K562 (cell line): ENCODE measurements around the gene CLDN2. TPM values are rescaled to one million over a fixed set of nuclear protein-coding genes. Genes with fewer than 3 reads are reported as not detected.

Experiments used
- ATAC-seq: fragments of 200-7000 bp; cut with Tn5 transposase; 3 replicates; pipeline ENCODE4 v1.9.1; 2020; ENCODE audit warnings: moderate library complexity
- BruUV-seq: library from RNA; stranded (reverse); fragments of 400-500 nt; replicated peaks from 2 replicates; lab custom pipeline; 2021; lab: Mats Ljungman, UMichigan
- CTCF ChIA-PET: fragments of 300-600 bp; formaldehyde crosslinking; extraction: SDS; loops from one replicate; lab custom pipeline; 2021; ENCODE audit warnings: low intra/inter-chr PET ratio; lab: Yijun Ruan, JAX
- POLR2A ChIA-PET: fragments of 300-600, 350-650 bp; sonication (Branson Sonifier 250); formaldehyde crosslinking; extraction: SDS; loops from one replicate; lab custom pipeline; 2021; ENCODE audit warnings: antibody characterized with exemption, inconsistent platforms; lab: Yijun Ruan, JAX
- DNase-seq, 4 experiments: peaks; one replicate each; pipeline versions ENCODE4 v3.0.0 to v3.0.0-alpha.2; 2011 to 2018; ENCODE audit warnings: low spot score in 3 of 4, mixed read lengths in 3 of 4; ENCODE audit errors: extremely low read depth in 1 of 4
- FAIRE-seq: peaks from 2 replicates; lab custom pipeline; 2011; peaks lifted over from hg19 to GRCh38; lab: Jason Lieb, UNC
- H2AFZ ChIP-seq: 2 replicates; pipeline ENCODE4 v1.6.0; 2011; ENCODE audit warnings: low read depth, low read length, control low read depth, inconsistent platforms
- H3K27ac ChIP-seq: fragments of 200-600 bp; 3 replicates; pipeline ENCODE4 v1.8.0; 2011; ENCODE audit warnings: low read depth, mild to moderate bottlenecking, control low read depth, inconsistent platforms, low read length, moderate library complexity, mixed read lengths; ENCODE audit errors: extremely low read depth
- H3K27me3 ChIP-seq, 2 experiments: fragments of 300-600 bp in 1 of 2; 2 replicates in 1 of 2; 3 replicates in 1 of 2; pipeline versions ENCODE4 v1.6.0 to v1.8.0; 2011; ENCODE audit warnings: inconsistent platforms in 2 of 2, low read length in 2 of 2, mild to moderate bottlenecking in 1 of 2, mixed read lengths in 1 of 2, moderate library complexity in 1 of 2; ENCODE audit not compliant: control insufficient read depth in 2 of 2, insufficient read depth in 2 of 2
- H3K36me3 ChIP-seq: fragments of 300-600 bp; 3 replicates; pipeline ENCODE4 v1.8.0; 2011; ENCODE audit warnings: mild to moderate bottlenecking, low read length, inconsistent platforms; ENCODE audit not compliant: control insufficient read depth, insufficient read depth
- H3K4me1 ChIP-seq, 2 experiments: fragments of 200-600 bp in 1 of 2; replicated peaks in 1 of 2; 2 replicates in 1 of 2; 3 replicates in 1 of 2; pipeline versions ENCODE4 v1.5.1 to v1.8.0; 2011; ENCODE audit warnings: inconsistent platforms in 2 of 2, low read length in 2 of 2, mild to moderate bottlenecking in 1 of 2, mixed read lengths in 1 of 2, moderate library complexity in 1 of 2; ENCODE audit not compliant: control insufficient read depth in 2 of 2, insufficient read depth in 2 of 2
- H3K4me2 ChIP-seq: 2 replicates; pipeline ENCODE4 v1.6.1; 2011; ENCODE audit warnings: low read length, control low read depth, inconsistent platforms, mixed read lengths; ENCODE audit not compliant: insufficient read depth
- H3K4me3 ChIP-seq: fragments of 200-600 bp; sonication (generic), shearing (Covaris generic); 2 replicates; pipeline ENCODE4 v1.5.1; 2016; ENCODE audit warnings: control low read depth, inconsistent platforms
- H3K79me2 ChIP-seq: fragments of 200-600 bp; 3 replicates; pipeline ENCODE4 v1.8.0; 2011; ENCODE audit warnings: low read length, inconsistent platforms; ENCODE audit not compliant: control insufficient read depth, insufficient read depth
- H3K9ac ChIP-seq, 2 experiments: 2 replicates each; pipeline versions ENCODE4 v1.6.0 to v1.6.1; 2011; ENCODE audit warnings: low read depth in 2 of 2, low read length in 2 of 2, control low read depth in 1 of 2, inconsistent platforms in 1 of 2, mild to moderate bottlenecking in 1 of 2, mixed read lengths in 1 of 2; ENCODE audit not compliant: insufficient read depth in 1 of 2
- H3K9me1 ChIP-seq: one replicate; pipeline ENCODE4 v1.6.0; 2011; ENCODE audit warnings: inconsistent platforms, mild to moderate bottlenecking, low read length, moderate library complexity; ENCODE audit not compliant: control insufficient read depth, insufficient read depth
- H3K9me3 ChIP-seq: replicated peaks from 2 replicates; pipeline ENCODE4 v1.5.1; 2011; ENCODE audit warnings: low read depth, low read length, inconsistent platforms; ENCODE audit not compliant: control insufficient read depth, insufficient read depth
- H4K20me1 ChIP-seq: replicated peaks from 2 replicates; pipeline ENCODE4 v1.6.1; 2011; ENCODE audit warnings: low read length, inconsistent platforms, mixed read lengths; ENCODE audit not compliant: control insufficient read depth, insufficient read depth
- BRCA1 ChIP-seq, 2 experiments: fragments of 450-650 bp in 1 of 2; sonication (generic) in 1 of 2; formaldehyde crosslinking in 1 of 2; IDR thresholded peaks; 2 replicates each; pipeline versions ENCODE4 v1.5.0 to v1.6.1; 2017 to 2020; ENCODE audit warnings: mild to moderate bottlenecking in 1 of 2, missing genetic modification reagents in 1 of 2
- CBFA2T2 ChIP-seq: fragments of 450-650 bp; conservative IDR thresholded peaks from 2 replicates; pipeline ENCODE4 v1.6.1; 2017; ENCODE audit warnings: mild to moderate bottlenecking
- DLX4 ChIP-seq: fragments of 250-450 bp; sonication (Bioruptor Pico); IDR thresholded peaks from 2 replicates; pipeline ENCODE4 v1.6.1; 2021; ENCODE audit warnings: mild to moderate bottlenecking
- ESRRB ChIP-seq: fragments of 250-450 bp; sonication (Bioruptor Pico); IDR thresholded peaks from 2 replicates; pipeline ENCODE4 v1.5.0; 2020; ENCODE audit warnings: mild to moderate bottlenecking, moderate library complexity, borderline replicate concordance
- GATAD2B ChIP-seq: fragments of 450-650 bp; IDR thresholded peaks from 2 replicates; pipeline ENCODE4 v1.6.1; 2017; ENCODE audit warnings: mild to moderate bottlenecking, borderline replicate concordance
- HDAC6 ChIP-seq: IDR thresholded peaks from 2 replicates; pipeline ENCODE4 v1.6.1; 2012; ENCODE audit warnings: low read depth, mild to moderate bottlenecking, control low read depth, inconsistent platforms, low read length, moderate library complexity
- HMG20A ChIP-seq: fragments of 450-650 bp; formaldehyde crosslinking; conservative IDR thresholded peaks from 2 replicates; pipeline ENCODE4 v1.4.0; 2020; ENCODE audit warnings: mild to moderate bottlenecking, mixed read lengths
- JUNB ChIP-seq: fragments of 450-650 bp; formaldehyde crosslinking; conservative IDR thresholded peaks from 2 replicates; pipeline ENCODE4 v1.4.0; 2020; ENCODE audit warnings: mild to moderate bottlenecking
- KLF13 ChIP-seq: fragments of 450-650 bp; IDR thresholded peaks from 2 replicates; pipeline ENCODE4 v1.6.1; 2016; ENCODE audit warnings: missing genetic modification characterization, low read depth, mild to moderate bottlenecking, missing compliant biosample characterization, moderate library complexity, borderline replicate concordance
- L3MBTL2 ChIP-seq: fragments of 450-650 bp; IDR thresholded peaks from 2 replicates; pipeline ENCODE4 v1.6.1; 2016; ENCODE audit warnings: mild to moderate bottlenecking, moderate library complexity
- MAFK ChIP-seq: IDR thresholded peaks from 2 replicates; pipeline ENCODE4 v1.6.1; 2011; ENCODE audit warnings: low read length, improper control_type of control experiment
- NFATC3 ChIP-seq: fragments of 450-650 bp; IDR thresholded peaks from 2 replicates; pipeline ENCODE4 v1.6.1; 2017; ENCODE audit warnings: mild to moderate bottlenecking
- RBM39 ChIP-seq: fragments of 200-400 bp; formaldehyde crosslinking; optimal IDR thresholded peaks from 2 replicates; pipeline ENCODE3; 2018; ENCODE audit warnings: low read depth, low read length
- RCOR1 ChIP-seq, 2 experiments: IDR thresholded peaks; 2 replicates each; pipeline ENCODE4 v1.6.1; 2012; ENCODE audit warnings: low read depth in 2 of 2, low read length in 2 of 2, borderline replicate concordance in 1 of 2, improper control_type of control experiment in 1 of 2
- ZNF175 ChIP-seq: fragments of 200-800 bp; sonication (Bioruptor generic); IDR thresholded peaks from 2 replicates; pipeline ENCODE4 v1.6.1; 2016; ENCODE audit warnings: low read depth, mild to moderate bottlenecking, missing genetic modification characterization, missing compliant biosample characterization
- ZNF436 ChIP-seq: fragments of 250-450, 450-650 bp; sonication (Bioruptor Pico); formaldehyde crosslinking; IDR thresholded peaks from 2 replicates; pipeline ENCODE4 v1.7.0; 2020; ENCODE audit warnings: mild to moderate bottlenecking
- ZNF583 ChIP-seq: fragments of 250-450 bp; sonication (Bioruptor Pico); IDR thresholded peaks from 2 replicates; pipeline ENCODE4 v1.4.0; 2020
- ZNF695 ChIP-seq: fragments of 450-650 bp; formaldehyde crosslinking; IDR thresholded peaks from 2 replicates; pipeline ENCODE4 v1.4.0; 2020; ENCODE audit warnings: mild to moderate bottlenecking, moderate library complexity
- ZNF778 ChIP-seq: fragments of 450-650 bp; formaldehyde crosslinking; IDR thresholded peaks from 2 replicates; pipeline ENCODE4 v1.4.0; 2020; ENCODE audit warnings: mild to moderate bottlenecking, moderate library complexity
- WGBS: fragments of 100-300 bp; shearing (Covaris generic); methylation state at CpG from one replicate; pipeline ENCODE4 v1.1.6; 2016; ENCODE audit warnings: low coverage, mixed read lengths; ENCODE audit not compliant: insufficient coverage; ENCODE audit errors: missing lambda C conversion rate; 5-methylcytosine and 5-hydroxymethylcytosine counted together
- in situ Hi-C: fragments of 300-500 bp; cut with MboI; formaldehyde crosslinking; loops from 4 replicates; pipeline ENCODE4 v1.15.0; 2018; ENCODE audit warnings: inconsistent platforms, mixed read lengths
- intact Hi-C: fragments of 100-400 bp; cut with micrococcal nuclease; formaldehyde crosslinking; loops from 2 replicates; pipeline ENCODE4 v1.14.2; 2022
- polyA plus RNA-seq, 8 experiments: library from polyadenylated mRNA; depleted of rRNA in 4 of 8; stranded (reverse) in 5 of 8; unstranded in 3 of 8; fragments of >200 nt; fragmentation: Nextera tagmentation in 2 of 8; fragmentation: Illumina TruSeq in 1 of 8; extraction: Ambion mirVana in 2 of 8; extraction: Trizol in 1 of 8; gene quantifications; 2 replicates each; pipeline versions ENCODE4 v1.2.1 to v1.2.3, GENCODE V29; 2011 to 2014; ENCODE audit warnings: inconsistent platforms in 1 of 8, missing spikeins in 1 of 8
- total RNA-seq, 7 experiments: library from RNA; depleted of rRNA in 6 of 7; stranded (reverse); fragments of >200 nt in 6 of 7; fragmentation: Illumina TruSeq in 2 of 7; extraction: Trizol in 2 of 7; gene quantifications; 2 replicates each; pipeline versions ENCODE4 v1.2.1 to v1.2.3, GENCODE V29; 2011 to 2021; ENCODE audit warnings: low replicate concordance in 1 of 7
- TF ChIP-seq, protein P1 (sequence below): fragments of 450-650 bp; IDR thresholded peaks from 2 replicates; pipeline ENCODE4 v1.6.1; 2016
- TF ChIP-seq, protein P2 (sequence below), 2 experiments: IDR thresholded peaks; 2 replicates each; pipeline ENCODE4 v1.6.1; 2011; ENCODE audit warnings: borderline replicate concordance in 1 of 2, control low read depth in 1 of 2, low read depth in 1 of 2, low read length in 1 of 2, mild to moderate bottlenecking in 1 of 2, mixed read lengths in 1 of 2, moderate library complexity in 1 of 2; ENCODE audit not compliant: insufficient read depth in 1 of 2, insufficient read length in 1 of 2, poor library complexity in 1 of 2, severe bottlenecking in 1 of 2; ENCODE audit errors: extremely low read depth in 1 of 2

CLDN2 gene
- total and polyA plus RNA-seq, 9 of the 15 experiments (the other 6 are each of a cell fraction or from before 2014, with no cell fraction given), result not detected

DNA sequence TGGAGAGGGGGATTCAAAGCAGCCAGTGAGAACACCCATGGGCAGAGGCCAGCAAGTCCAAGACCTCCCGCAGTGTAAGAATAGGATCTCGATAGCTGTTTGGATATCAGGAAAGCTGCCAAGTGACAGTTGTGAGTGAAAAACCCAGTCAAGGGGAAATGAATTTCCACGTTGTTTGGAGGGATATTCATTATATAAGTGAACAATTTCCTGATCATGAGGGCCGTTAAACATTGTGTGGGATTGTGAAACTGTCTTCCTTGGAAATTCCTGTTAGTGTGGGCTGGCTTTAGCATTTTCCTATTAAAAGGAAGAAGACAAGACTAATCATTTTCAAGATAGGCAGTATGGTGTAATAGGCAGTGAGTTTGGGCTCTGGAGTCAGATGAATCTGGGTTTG lies 15.0 kb downstream of the CLDN2 start (continued):
- TF ChIP-seq JUNB (CRISPR knock-in tag), result no peak
- no peak for TF ChIP-seq ZNF175
- no peak for TF ChIP-seq ZNF436
- no peak for TF ChIP-seq L3MBTL2
- TF ChIP-seq CBFA2T2, result no peak
- TF ChIP-seq ESRRB, result no peak
- TF ChIP-seq, protein P1, sequence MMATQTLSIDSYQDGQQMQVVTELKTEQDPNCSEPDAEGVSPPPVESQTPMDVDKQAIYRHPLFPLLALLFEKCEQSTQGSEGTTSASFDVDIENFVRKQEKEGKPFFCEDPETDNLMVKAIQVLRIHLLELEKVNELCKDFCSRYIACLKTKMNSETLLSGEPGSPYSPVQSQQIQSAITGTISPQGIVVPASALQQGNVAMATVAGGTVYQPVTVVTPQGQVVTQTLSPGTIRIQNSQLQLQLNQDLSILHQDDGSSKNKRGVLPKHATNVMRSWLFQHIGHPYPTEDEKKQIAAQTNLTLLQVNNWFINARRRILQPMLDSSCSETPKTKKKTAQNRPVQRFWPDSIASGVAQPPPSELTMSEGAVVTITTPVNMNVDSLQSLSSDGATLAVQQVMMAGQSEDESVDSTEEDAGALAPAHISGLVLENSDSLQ, result no peak
- TF ChIP-seq RBM39, result no peak
- TF ChIP-seq MAFK, result no peak
- no peak for TF ChIP-seq GATAD2B
- TF ChIP-seq NFATC3, result no peak
- no peak for TF ChIP-seq RCOR1 (IDR thresholded peaks at IDR 0.05; ENCODE audit: borderline replicate concordance in 1 of 2, low read depth in 2 of 2, low read length in 2 of 2)
- no peak for TF ChIP-seq BRCA1 (IDR thresholded peaks at IDR 0.05)
- no peak for TF ChIP-seq BRCA1 (CRISPR knock-in tag; IDR thresholded peaks at IDR 0.05)

GRCh38 chrX:106936246-106936645 lies 16.0 kb downstream of the CLDN2 start:
- no peaks in the 10 kb centered on the region for H4K20me1 ChIP-seq
- no peak overlapping the region for H2AFZ ChIP-seq
- ChIA-PET POLR2A (no interaction called here), CTCF (no interaction called here)
- H3K9ac ChIP-seq, result no peak overlapping the region
- in situ Hi-C loops (no loop called here), intact Hi-C loops (no loop called here)
- H3K79me2 ChIP-seq, result no peaks in the 10 kb centered on the region
- H3K4me1 ChIP-seq, result no peaks in the 10 kb centered on the region; a peak in 2 of 5 replicates
- no peak overlapping the region for H3K4me3 ChIP-seq
- peaks cover 0 to 7% of the 10 kb centered on the region in 2 experiments; a peak in 1 of 5 replicates for H3K27me3 ChIP-seq
- no peak overlapping the region for H3K4me2 ChIP-seq
- WGBS, result 0% methylated on average over 1 of the region's 1 CpG
- DNase-seq (no peak), FAIRE-seq (no peak), ATAC-seq (no peak)
- H3K9me1 ChIP-seq, result no peaks in the 10 kb centered on the region
- H3K9me3 ChIP-seq, result no peaks in the 10 kb centered on the region
- H3K27ac ChIP-seq, result no peak overlapping the region
- no TSS peak for BruUV-seq
- no peaks in the 10 kb centered on the region for H3K36me3 ChIP-seq
- TF ChIP-seq ZNF778 (CRISPR knock-in tag), result no peak
- TF ChIP-seq ZNF695 (CRISPR knock-in tag), result no peak
- TF ChIP-seq, protein P2, sequence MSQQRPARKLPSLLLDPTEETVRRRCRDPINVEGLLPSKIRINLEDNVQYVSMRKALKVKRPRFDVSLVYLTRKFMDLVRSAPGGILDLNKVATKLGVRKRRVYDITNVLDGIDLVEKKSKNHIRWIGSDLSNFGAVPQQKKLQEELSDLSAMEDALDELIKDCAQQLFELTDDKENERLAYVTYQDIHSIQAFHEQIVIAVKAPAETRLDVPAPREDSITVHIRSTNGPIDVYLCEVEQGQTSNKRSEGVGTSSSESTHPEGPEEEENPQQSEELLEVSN (IDR thresholded peaks at IDR 0.05; ENCODE audit: borderline replicate concordance in 1 of 2, extremely low read depth in 1 of 2, insufficient read depth in 1 of 2, insufficient read length in 1 of 2, low read depth in 1 of 2, low read length in 1 of 2, poor library complexity in 1 of 2, severe bottlenecking in 1 of 2), result no peak
- TF ChIP-seq KLF13 (tag), result no peak
- TF ChIP-seq HDAC6, result no peak
- TF ChIP-seq ZNF583 (CRISPR knock-in tag), result no peak
- TF ChIP-seq DLX4 (CRISPR knock-in tag), result no peak
- TF ChIP-seq HMG20A (CRISPR knock-in tag), result no peak
